Panc1 (cell line): ENCODE results near the gene CACNA1A. TPM values are rescaled to one million over a fixed set of nuclear protein-coding genes. Genes with fewer than 3 reads are reported as not detected.

Experiments used
- ATAC-seq: fragments of 200-7000 bp; cut with Tn5 transposase; 2 replicates; pipeline ENCODE4 v1.9.1; 2020; ENCODE audit warnings: mild to moderate bottlenecking, moderate library complexity
- BruUV-seq: library from RNA; stranded (reverse); fragments of 400-500 nt; replicated peaks from 2 replicates; lab custom pipeline; 2021; lab: Mats Ljungman, UMichigan
- CTCF ChIA-PET: fragments of 300-600 bp; sonication (Branson Sonifier 250); formaldehyde crosslinking; loops from one replicate; lab custom pipeline; 2022; ENCODE audit warnings: antibody characterized with exemption; lab: Charles Lee
- POLR2A ChIA-PET: fragments of 300-600 bp; sonication (Branson Sonifier 250); formaldehyde crosslinking; loops from one replicate; lab custom pipeline; 2022; ENCODE audit warnings: antibody characterized with exemption; lab: Charles Lee
- DNase-seq: peaks from one replicate; pipeline ENCODE4 v3.0.0-alpha.2; 2010; ENCODE audit warnings: low read depth, low spot score
- H3K27ac ChIP-seq: 2 replicates; pipeline ENCODE4 v1.5.1; 2011; ENCODE audit warnings: mild to moderate bottlenecking, low read length, inconsistent platforms
- H3K27me3 ChIP-seq: fragments of 200-500 bp; sonication (Bioruptor generic); 2 replicates; pipeline ENCODE4 v1.6.0; 2014; ENCODE audit warnings: low read length, inconsistent platforms; ENCODE audit not compliant: control insufficient read depth, insufficient read depth
- H3K36me3 ChIP-seq: fragments of 200-500 bp; sonication (Bioruptor generic); 2 replicates; pipeline ENCODE4 v1.5.1; 2014; ENCODE audit warnings: inconsistent platforms, mild to moderate bottlenecking, low read length, moderate library complexity; ENCODE audit not compliant: control insufficient read depth, insufficient read depth
- H3K4me1 ChIP-seq: 2 replicates; pipeline ENCODE4 v1.5.1; 2011; ENCODE audit warnings: inconsistent platforms, mild to moderate bottlenecking, low read length, moderate library complexity; ENCODE audit not compliant: control insufficient read depth, insufficient read depth
- H3K4me3 ChIP-seq, 2 experiments: 2 replicates each; pipeline ENCODE4 v1.5.1; 2011 to 2012; ENCODE audit warnings: low read depth in 2 of 2, low read length in 2 of 2, mild to moderate bottlenecking in 2 of 2, inconsistent platforms in 1 of 2, moderate library complexity in 1 of 2
- H3K9me3 ChIP-seq: fragments of 200-500 bp; sonication (Bioruptor generic); 2 replicates; pipeline ENCODE4 v1.5.1; 2014; ENCODE audit warnings: low read depth, mild to moderate bottlenecking, inconsistent platforms, low read length, moderate library complexity; ENCODE audit not compliant: control insufficient read depth, insufficient read depth
- CTCF ChIP-seq: fragments of 450-650 bp; IDR thresholded peaks from 2 replicates; pipeline ENCODE4 v1.5.1; 2017; ENCODE audit warnings: mild to moderate bottlenecking
- POLR2AphosphoS5 ChIP-seq: IDR thresholded peaks from 2 replicates; pipeline ENCODE4 v1.6.1; 2012; ENCODE audit warnings: mild to moderate bottlenecking, low read depth, low read length, moderate library complexity
- SIN3A ChIP-seq: IDR thresholded peaks from 2 replicates; pipeline ENCODE4 v1.6.1; 2012; ENCODE audit warnings: low read depth, mild to moderate bottlenecking, low read length, moderate library complexity, borderline replicate concordance; ENCODE audit not compliant: insufficient read depth
- TCF7L2 ChIP-seq: IDR thresholded peaks from 2 replicates; pipeline ENCODE4 v1.6.1; 2011; ENCODE audit warnings: mild to moderate bottlenecking, low read depth, low read length, inconsistent platforms
- in situ Hi-C: cut with HindIII; loops from 2 replicates; pipeline ENCODE4 v1.10.0; 2016; ENCODE audit warnings: low sequenced_read_pairs, low pct_unique_long_range_greater_than_20kb
- intact Hi-C: fragments of 100-400 bp; cut with micrococcal nuclease; formaldehyde crosslinking; loops from one replicate; pipeline ENCODE4 v1.10.0; 2022; ENCODE audit not compliant: unreplicated experiment
- total RNA-seq: library from RNA; stranded (reverse); gene quantifications from one replicate; pipeline ENCODE4 v1.2.1, GENCODE V29; 2021; ENCODE audit not compliant: unreplicated experiment
- TF ChIP-seq, protein P1 (sequence below), 2 experiments: IDR thresholded peaks; 2 replicates each; pipeline ENCODE4 v1.6.1; 2011 to 2012; ENCODE audit warnings: low read depth in 2 of 2, control low read depth in 1 of 2, low read length in 1 of 2, mild to moderate bottlenecking in 1 of 2, moderate library complexity in 1 of 2; ENCODE audit not compliant: insufficient read depth in 1 of 2

Gene CACNA1A
- total RNA-seq, 1 experiment from 2014 or later, result 0.51 TPM

DNA sequence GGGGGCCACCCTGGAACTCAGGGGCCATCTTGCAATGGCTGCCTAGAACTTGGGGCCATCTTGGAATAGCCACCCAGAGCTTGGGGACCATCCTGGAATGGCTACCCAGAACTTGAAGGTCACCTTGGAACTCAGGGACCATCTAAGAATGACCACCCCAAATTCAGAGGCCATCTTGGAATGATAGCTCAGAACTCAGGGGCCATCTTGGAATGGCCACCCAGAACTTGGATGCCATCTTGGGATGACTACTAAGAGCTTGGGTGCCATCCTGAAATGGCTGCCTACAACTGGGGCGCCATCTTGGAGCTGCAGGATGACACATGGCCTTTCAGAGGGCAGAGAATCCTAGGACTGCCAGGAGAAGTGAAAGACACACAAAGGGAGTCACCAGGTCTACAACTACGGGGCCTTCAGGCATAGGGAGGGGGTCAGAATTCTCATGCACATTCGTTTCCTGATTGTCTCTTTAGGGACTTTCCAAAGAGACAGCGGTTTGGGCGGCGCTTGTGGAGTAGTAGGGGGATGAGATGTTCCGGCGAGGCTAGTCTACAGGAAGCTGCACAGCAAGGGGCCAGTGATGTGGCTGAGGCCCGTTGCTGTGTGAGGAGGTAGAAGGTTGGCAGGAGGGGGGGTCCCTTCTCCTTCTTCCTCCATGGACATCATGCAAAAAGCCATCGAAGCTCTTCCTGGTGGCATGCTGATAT is 231.1 kb downstream of the CACNA1A start:
- TF ChIP-seq SIN3A (no peak), TCF7L2 (no peak), CTCF (no peak), POLR2AphosphoS5 (no peak)
- TF ChIP-seq, protein P1, sequence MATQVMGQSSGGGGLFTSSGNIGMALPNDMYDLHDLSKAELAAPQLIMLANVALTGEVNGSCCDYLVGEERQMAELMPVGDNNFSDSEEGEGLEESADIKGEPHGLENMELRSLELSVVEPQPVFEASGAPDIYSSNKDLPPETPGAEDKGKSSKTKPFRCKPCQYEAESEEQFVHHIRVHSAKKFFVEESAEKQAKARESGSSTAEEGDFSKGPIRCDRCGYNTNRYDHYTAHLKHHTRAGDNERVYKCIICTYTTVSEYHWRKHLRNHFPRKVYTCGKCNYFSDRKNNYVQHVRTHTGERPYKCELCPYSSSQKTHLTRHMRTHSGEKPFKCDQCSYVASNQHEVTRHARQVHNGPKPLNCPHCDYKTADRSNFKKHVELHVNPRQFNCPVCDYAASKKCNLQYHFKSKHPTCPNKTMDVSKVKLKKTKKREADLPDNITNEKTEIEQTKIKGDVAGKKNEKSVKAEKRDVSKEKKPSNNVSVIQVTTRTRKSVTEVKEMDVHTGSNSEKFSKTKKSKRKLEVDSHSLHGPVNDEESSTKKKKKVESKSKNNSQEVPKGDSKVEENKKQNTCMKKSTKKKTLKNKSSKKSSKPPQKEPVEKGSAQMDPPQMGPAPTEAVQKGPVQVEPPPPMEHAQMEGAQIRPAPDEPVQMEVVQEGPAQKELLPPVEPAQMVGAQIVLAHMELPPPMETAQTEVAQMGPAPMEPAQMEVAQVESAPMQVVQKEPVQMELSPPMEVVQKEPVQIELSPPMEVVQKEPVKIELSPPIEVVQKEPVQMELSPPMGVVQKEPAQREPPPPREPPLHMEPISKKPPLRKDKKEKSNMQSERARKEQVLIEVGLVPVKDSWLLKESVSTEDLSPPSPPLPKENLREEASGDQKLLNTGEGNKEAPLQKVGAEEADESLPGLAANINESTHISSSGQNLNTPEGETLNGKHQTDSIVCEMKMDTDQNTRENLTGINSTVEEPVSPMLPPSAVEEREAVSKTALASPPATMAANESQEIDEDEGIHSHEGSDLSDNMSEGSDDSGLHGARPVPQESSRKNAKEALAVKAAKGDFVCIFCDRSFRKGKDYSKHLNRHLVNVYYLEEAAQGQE (IDR thresholded peaks at IDR 0.05; ENCODE audit: insufficient read depth in 1 of 2, low read depth in 2 of 2, low read length in 1 of 2), result no peak
- H3K4me1 ChIP-seq, result no peaks in the 10 kb centered on the region; the same call in 1 of the 2 replicates
- H3K27me3 ChIP-seq, result no peaks in the 10 kb centered on the region
- intact Hi-C loops, result loop anchor here (5.0 kb wide), 1 partner anchor 157 kb away; no protein-coding TSS in a partner anchor
- no TSS peak for BruUV-seq
- H3K27ac ChIP-seq, result no peak overlapping the region
- in situ Hi-C loops, result no loop called here
- CTCF ChIA-PET, result no interaction called here
- no peak for DNase-seq
- ATAC-seq, result no peak
- POLR2A ChIA-PET, result no interaction called here
- no peaks in the 10 kb centered on the region for H3K36me3 ChIP-seq
- H3K9me3 ChIP-seq, result no peaks in the 10 kb centered on the region
- H3K4me3 ChIP-seq, result no peak overlapping the region

GRCh38 chr19:13270514-13271105 is 235.7 kb downstream of the CACNA1A start:
- in situ Hi-C loops (no loop called here), intact Hi-C loops (no loop called here)
- no TSS peak for BruUV-seq
- TF ChIP-seq TCF7L2, result no peak
- no peak for TF ChIP-seq POLR2AphosphoS5
- TF ChIP-seq SIN3A, result no peak
- TF ChIP-seq, protein P1 (IDR thresholded peaks at IDR 0.05; ENCODE audit: insufficient read depth in 1 of 2, low read depth in 2 of 2, low read length in 1 of 2), result no peak
- TF ChIP-seq CTCF, result no peak
- Histone ChIP-seq H3K4me3 (no peak overlapping the region), H3K27ac (no peak overlapping the region), H3K4me1 (no peaks in the 10 kb centered on the region), H3K9me3 (no peaks in the 10 kb centered on the region), H3K27me3 (no peaks in the 10 kb centered on the region), H3K36me3 (no peaks in the 10 kb centered on the region)
- no peak for DNase-seq
- ATAC-seq, result no peak
- ChIA-PET POLR2A (no interaction called here), CTCF (no interaction called here)
